Endothelial cell of umbilical vein (primary cell): Measurements from ENCODE around the gene B3GNT9. TPM values are rescaled to one million over a fixed set of nuclear protein-coding genes. Genes with fewer than 3 reads are reported as not detected.

Experiments
- BruUV-seq: library from RNA; stranded (reverse); fragments of 400-500 nt; replicated peaks from 2 replicates; lab custom pipeline; 2021; lab: Mats Ljungman, UMichigan
- CTCF ChIA-PET: fragments of 300-600, 350-600 bp; sonication (Branson Sonifier 250); formaldehyde crosslinking; loops from one replicate; lab custom pipeline; 2021; ENCODE audit warnings: antibody characterized with exemption, inconsistent platforms; lab: Charles Lee
- POLR2A ChIA-PET: fragments of 300-600, 350-600 bp; sonication (Branson Sonifier 250); formaldehyde crosslinking; loops from one replicate; lab custom pipeline; 2021; ENCODE audit warnings: antibody characterized with exemption, inconsistent platforms; lab: Charles Lee
- DNase-seq: peaks from one replicate; pipeline ENCODE4 v3.0.0-alpha.2; 2011; ENCODE audit warnings: low read depth, low spot score
- FAIRE-seq: peaks from 2 replicates; lab custom pipeline; 2011; peaks lifted over from hg19 to GRCh38; lab: Jason Lieb, UNC
- H2AFZ ChIP-seq: 2 replicates; pipeline ENCODE4 v1.6.0; 2012; ENCODE audit warnings: low read depth, low read length, control low read depth, inconsistent platforms
- H3K27ac ChIP-seq: 2 replicates; pipeline ENCODE4 v1.5.1; 2011; ENCODE audit warnings: low read depth, mild to moderate bottlenecking, control low read depth, low read length, moderate library complexity; ENCODE audit not compliant: insufficient read depth
- H3K27me3 ChIP-seq, 2 experiments: 2 replicates each; pipeline versions ENCODE4 v1.6.0 to v1.6.1; 2011; ENCODE audit warnings: low read length in 2 of 2, mixed read lengths in 1 of 2; ENCODE audit not compliant: control insufficient read depth in 2 of 2, insufficient read depth in 2 of 2
- H3K36me3 ChIP-seq, 2 experiments: 2 replicates in 1 of 2; 3 replicates in 1 of 2; pipeline ENCODE4 v1.5.1; 2011; ENCODE audit warnings: low read length in 2 of 2, mild to moderate bottlenecking in 1 of 2, moderate library complexity in 1 of 2; ENCODE audit not compliant: control insufficient read depth in 2 of 2, insufficient read depth in 2 of 2; ENCODE audit errors: extremely low read depth in 1 of 2
- H3K4me1 ChIP-seq: 3 replicates; pipeline ENCODE4 v1.5.1; 2011; ENCODE audit warnings: mild to moderate bottlenecking, low read length; ENCODE audit not compliant: control insufficient read depth, insufficient read depth; ENCODE audit errors: extremely low read depth
- H3K4me2 ChIP-seq: 2 replicates; pipeline ENCODE4 v1.6.1; 2011; ENCODE audit warnings: low read length, control low read depth, mixed read lengths; ENCODE audit not compliant: insufficient read depth
- H3K4me3 ChIP-seq, 3 experiments: fragments of 200-600 bp in 1 of 3; sonication (generic), shearing (Covaris generic) in 1 of 3; replicated peaks in 1 of 3; 2 replicates each; pipeline ENCODE4 v1.5.1; 2011 to 2016; ENCODE audit warnings: control low read depth in 3 of 3, low read length in 3 of 3, mild to moderate bottlenecking in 2 of 3, inconsistent platforms in 1 of 3, low read depth in 1 of 3, moderate library complexity in 1 of 3; ENCODE audit not compliant: insufficient read depth in 1 of 3
- H3K79me2 ChIP-seq: 2 replicates; pipeline ENCODE4 v1.6.0; 2012; ENCODE audit warnings: low read length, inconsistent platforms; ENCODE audit not compliant: control insufficient read depth, insufficient read depth
- H3K9ac ChIP-seq: replicated peaks from 2 replicates; pipeline ENCODE3; 2011; ENCODE audit warnings: low read length, control low read depth; ENCODE audit not compliant: insufficient read depth; ENCODE audit errors: extremely low read depth
- H3K9me1 ChIP-seq: replicated peaks from 3 replicates; pipeline ENCODE4 v1.6.0; 2011; ENCODE audit warnings: mild to moderate bottlenecking, low read length; ENCODE audit not compliant: control insufficient read depth, insufficient read depth; ENCODE audit errors: extremely low read depth
- H3K9me3 ChIP-seq: replicated peaks from 2 replicates; pipeline ENCODE4 v1.5.1; 2012; ENCODE audit warnings: low read length, inconsistent platforms; ENCODE audit not compliant: control insufficient read depth, insufficient read depth
- H4K20me1 ChIP-seq: replicated peaks from 2 replicates; pipeline ENCODE3; 2011; ENCODE audit warnings: mild to moderate bottlenecking, low read length; ENCODE audit not compliant: control insufficient read depth, insufficient read depth; ENCODE audit errors: extremely low read depth
- EZH2 ChIP-seq: IDR thresholded peaks from 2 replicates; pipeline ENCODE4 v1.6.1; 2012; ENCODE audit warnings: borderline replicate concordance, low read depth, mild to moderate bottlenecking, moderate library complexity, low read length, inconsistent platforms; ENCODE audit not compliant: severe bottlenecking
- FOS ChIP-seq: IDR thresholded peaks from 2 replicates; pipeline ENCODE4 v1.6.1; 2011; ENCODE audit warnings: mild to moderate bottlenecking, low read length, moderate library complexity, borderline replicate concordance; ENCODE audit not compliant: insufficient read depth
- GATA2 ChIP-seq: IDR thresholded peaks from 2 replicates; pipeline ENCODE4 v1.7.0; 2011; ENCODE audit warnings: low read depth, mild to moderate bottlenecking, moderate library complexity, mixed read lengths, low read length; ENCODE audit not compliant: insufficient read length, insufficient read depth
- JUN ChIP-seq: IDR thresholded peaks from 2 replicates; pipeline ENCODE4 v1.6.1; 2011; ENCODE audit warnings: borderline replicate concordance, low read depth; ENCODE audit not compliant: insufficient read length, insufficient read depth
- MYC ChIP-seq: IDR thresholded peaks from one replicate; pipeline ENCODE4 v1.6.1; 2011; ENCODE audit warnings: mild to moderate bottlenecking, low read depth, low read length
- POLR2A ChIP-seq: IDR thresholded peaks from 2 replicates; pipeline ENCODE4 v1.6.1; 2012; ENCODE audit warnings: low read depth, mild to moderate bottlenecking, control low read depth, low read length
- POLR2AphosphoS5 ChIP-seq: IDR thresholded peaks from 2 replicates; pipeline ENCODE4 v1.6.1; 2012; ENCODE audit warnings: low read depth, mild to moderate bottlenecking, control low read depth, low read length, moderate library complexity; ENCODE audit not compliant: insufficient read depth
- dilution Hi-C: fragments of 300-500 bp; cut with MboI; formaldehyde crosslinking; loops from one replicate; pipeline ENCODE4 v1.15.0; 2019; ENCODE audit warnings: low sequenced_read_pairs; ENCODE audit not compliant: extremely low pct_ligation_motif_present
- intact Hi-C: fragments of 100-400 bp; cut with micrococcal nuclease; formaldehyde crosslinking; loops from one replicate; pipeline ENCODE4 v1.10.0; 2022
- polyA plus RNA-seq, 4 experiments: library from polyadenylated mRNA; depleted of rRNA in 3 of 4; stranded (reverse) in 3 of 4; unstranded in 1 of 4; fragments of >200 nt; gene quantifications; 2 replicates each; pipeline versions ENCODE4 v1.2.1 to v1.2.3, GENCODE V29; 2011 to 2012; ENCODE audit warnings: missing spikeins in 1 of 4
- total RNA-seq: library from RNA; stranded (reverse); gene quantifications from 2 replicates; pipeline ENCODE4 v1.2.3, GENCODE V29; 2021
- TF ChIP-seq, protein P1 (sequence below), 2 donors: IDR thresholded peaks; 1 replicate in 1 of 2; 2 replicates in 1 of 2; pipeline ENCODE4 v1.5.1; 2011; ENCODE audit warnings: low read length in 2 of 2, mild to moderate bottlenecking in 2 of 2, moderate library complexity in 2 of 2, control low read depth in 1 of 2, inconsistent platforms in 1 of 2, low read depth in 1 of 2; ENCODE audit not compliant: insufficient read depth in 1 of 2; ENCODE audit errors: extremely low read depth in 1 of 2
- TF ChIP-seq, protein P2 (sequence below): IDR thresholded peaks from 2 replicates; pipeline ENCODE4 v1.6.1; 2011; ENCODE audit not compliant: insufficient read depth, insufficient read length

The B3GNT9 gene
- total and polyA plus RNA-seq, 2 donors (not counting 3 experiments of a cell fraction or from before 2014, with no cell fraction given) = 4.0 to 6.4 TPM

DNA sequence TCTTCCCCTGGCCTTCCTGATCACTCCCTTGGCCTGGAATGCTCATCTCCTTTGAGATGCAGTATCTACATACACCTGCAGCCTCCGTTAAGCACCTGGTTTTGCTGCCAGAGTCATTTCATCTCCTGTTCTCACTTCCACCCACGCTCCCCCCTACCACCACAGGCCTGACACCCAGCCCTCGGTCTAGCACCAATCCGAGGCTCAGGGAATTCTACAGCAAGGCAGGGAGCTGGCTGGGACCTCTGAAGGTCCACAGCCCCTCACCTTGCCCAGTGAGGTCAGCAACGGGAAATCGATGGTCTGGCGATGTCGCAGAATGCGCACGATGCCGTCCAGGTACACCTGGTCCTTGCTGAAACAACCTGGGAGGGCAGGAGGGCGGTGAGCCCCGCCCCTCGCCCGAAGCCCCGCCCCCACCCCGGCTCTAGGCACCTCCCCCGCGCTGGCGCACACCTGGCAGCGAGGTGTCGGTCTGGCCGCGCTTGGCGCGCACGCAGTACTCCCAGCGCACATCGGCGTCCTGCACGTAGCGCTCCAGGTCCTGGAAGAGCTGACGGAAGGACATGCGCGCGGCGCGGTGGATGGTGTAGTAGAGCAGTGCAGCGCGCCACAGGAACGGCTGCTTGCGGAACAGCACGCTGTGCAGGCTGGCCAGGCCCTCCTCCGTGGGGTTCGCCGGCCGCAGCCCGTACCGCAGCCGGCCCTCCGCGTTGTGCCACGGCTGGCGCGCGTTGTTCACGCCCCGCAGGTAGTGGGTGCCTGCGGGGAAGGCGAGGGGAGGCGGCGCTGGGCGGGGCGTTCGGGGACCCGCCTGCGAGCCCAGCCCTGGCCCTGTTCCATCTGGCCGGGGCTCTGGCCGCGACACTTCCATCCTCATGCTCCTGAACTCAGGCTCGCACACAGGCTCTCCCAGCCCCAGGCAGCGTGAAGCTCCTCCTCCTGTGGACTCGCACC, 27.2 kb upstream of the B3GNT9 start:
- Histone ChIP-seq H3K27ac (no peak overlapping the region), H3K27me3 (no peaks in the 10 kb centered on the region), H2AFZ (no peak overlapping the region), H3K9ac (no peak overlapping the region), H3K4me3 (peak overlapping the region in 1 of 3 experiments; percentile 21), H3K4me1 (peaks cover 35% of the 10 kb centered on the region), H3K79me2 (peaks cover 10% of the 10 kb centered on the region), H3K9me3 (no peaks in the 10 kb centered on the region), H3K36me3 (no peaks in the 10 kb centered on the region), H3K9me1 (no peaks in the 10 kb centered on the region), H3K4me2 (no peak overlapping the region), H4K20me1 (no peaks in the 10 kb centered on the region)
- ChIA-PET POLR2A (interaction anchor here (0.7 kb wide), 2 partner anchors 26 to 50 kb away, joined by 5 to 9 read pairs; no protein-coding TSS in a partner anchor), CTCF (interaction anchor here (1.0 to 1.9 kb wide), 6 partner anchors 7 to 220 kb away, joined by 3 to 9 read pairs (median 4); partner anchors contain the start of gene NOL3)
- TF ChIP-seq, protein P1, sequence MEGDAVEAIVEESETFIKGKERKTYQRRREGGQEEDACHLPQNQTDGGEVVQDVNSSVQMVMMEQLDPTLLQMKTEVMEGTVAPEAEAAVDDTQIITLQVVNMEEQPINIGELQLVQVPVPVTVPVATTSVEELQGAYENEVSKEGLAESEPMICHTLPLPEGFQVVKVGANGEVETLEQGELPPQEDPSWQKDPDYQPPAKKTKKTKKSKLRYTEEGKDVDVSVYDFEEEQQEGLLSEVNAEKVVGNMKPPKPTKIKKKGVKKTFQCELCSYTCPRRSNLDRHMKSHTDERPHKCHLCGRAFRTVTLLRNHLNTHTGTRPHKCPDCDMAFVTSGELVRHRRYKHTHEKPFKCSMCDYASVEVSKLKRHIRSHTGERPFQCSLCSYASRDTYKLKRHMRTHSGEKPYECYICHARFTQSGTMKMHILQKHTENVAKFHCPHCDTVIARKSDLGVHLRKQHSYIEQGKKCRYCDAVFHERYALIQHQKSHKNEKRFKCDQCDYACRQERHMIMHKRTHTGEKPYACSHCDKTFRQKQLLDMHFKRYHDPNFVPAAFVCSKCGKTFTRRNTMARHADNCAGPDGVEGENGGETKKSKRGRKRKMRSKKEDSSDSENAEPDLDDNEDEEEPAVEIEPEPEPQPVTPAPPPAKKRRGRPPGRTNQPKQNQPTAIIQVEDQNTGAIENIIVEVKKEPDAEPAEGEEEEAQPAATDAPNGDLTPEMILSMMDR (IDR thresholded peaks at IDR 0.05; ENCODE audit: extremely low read depth in 1 of 2, insufficient read depth in 1 of 2, low read depth in 1 of 2, low read length in 2 of 2) = peak in 1 of 2 donors; percentile 18
- TF ChIP-seq EZH2 = no peak
- TF ChIP-seq, protein P2, sequence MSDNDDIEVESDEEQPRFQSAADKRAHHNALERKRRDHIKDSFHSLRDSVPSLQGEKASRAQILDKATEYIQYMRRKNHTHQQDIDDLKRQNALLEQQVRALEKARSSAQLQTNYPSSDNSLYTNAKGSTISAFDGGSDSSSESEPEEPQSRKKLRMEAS = no peak
- no peak for TF ChIP-seq FOS
- TF ChIP-seq MYC = no peak
- TF ChIP-seq POLR2A = no peak
- no peak for TF ChIP-seq GATA2
- peak; percentile 43 for TF ChIP-seq POLR2AphosphoS5
- no peak for TF ChIP-seq JUN
- no TSS peak for BruUV-seq
- dilution Hi-C loops (no loop called here), intact Hi-C loops (no loop called here)
- FAIRE-seq = peak; percentile 42
- peak; percentile 42 for DNase-seq
